Endometrial microvascular endothelial cells (primary cell): ENCODE measurements around the gene ITGA11. TPM values are rescaled to one million over a fixed set of nuclear protein-coding genes. Genes with fewer than 3 reads are reported as not detected.
"Not testable (repeated sequence)": the region's sequence is repeated elsewhere in the genome, so short reads cannot be mapped to it uniquely, and the experiment has no call there.

Experiments used
- in situ Hi-C: cut with HindIII; loops from 2 replicates; pipeline ENCODE4 v1.10.0; 2017; ENCODE audit warnings: low sequenced_read_pairs, low pct_unique_long_range_greater_than_20kb; ENCODE audit errors: inconsistent ontology term
- total RNA-seq: library from RNA; depleted of rRNA; stranded (reverse); fragments of >200 nt; gene quantifications from one replicate; pipeline ENCODE4 v1.2.3, GENCODE V29; 2015; ENCODE audit errors: inconsistent ontology term

The ITGA11 gene
- total RNA-seq, 1 donor from 2014 or later = 0.19 TPM

GRCh38 chr15:68427963-68428362 is 4.0 kb downstream of the ITGA11 start:
- in situ Hi-C loops = no loop called here

DNA sequence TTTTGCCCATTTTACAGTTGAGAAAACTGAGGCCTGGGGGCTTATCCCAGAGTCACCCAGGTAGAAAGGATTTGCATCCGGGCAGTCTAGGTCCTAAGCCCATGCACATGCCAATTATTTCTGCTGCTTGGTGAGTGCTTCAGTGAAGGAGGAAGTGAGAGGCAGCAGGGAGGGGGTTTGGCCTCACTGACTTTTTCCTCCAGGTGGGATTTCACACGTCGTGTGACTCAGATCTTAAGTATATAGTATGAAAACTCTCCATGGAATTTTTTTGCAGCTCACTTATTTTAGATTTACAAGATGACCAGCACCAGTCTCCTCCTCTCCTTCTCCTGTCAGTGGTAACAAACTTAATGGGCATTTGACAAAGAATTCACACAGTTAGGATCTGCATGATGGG is 4.6 kb downstream of the ITGA11 start:
- in situ Hi-C loops = no loop called here

DNA sequence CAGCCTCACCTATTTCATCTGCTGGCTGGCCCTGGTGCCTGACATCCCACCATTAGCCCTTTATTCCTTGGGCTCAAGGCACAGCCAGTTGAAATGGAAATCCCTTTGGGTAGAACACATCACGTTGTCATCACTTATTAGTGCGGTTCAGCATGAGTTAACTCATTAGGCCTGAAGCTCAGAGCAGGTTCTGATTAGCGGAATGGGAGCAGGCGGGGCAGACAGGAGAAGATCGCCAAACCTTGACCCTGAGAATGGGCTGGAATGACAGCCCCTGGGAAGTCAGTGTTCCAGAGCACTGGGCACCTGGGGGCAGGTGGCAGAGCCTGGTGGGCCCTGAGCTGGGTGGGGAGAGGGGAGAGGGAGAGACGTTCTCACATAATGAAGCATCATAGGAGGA is 5.8 kb downstream of the ITGA11 start:
- in situ Hi-C loops = no loop called here

- in situ Hi-C loops = no loop called here
Measured at GRCh38 chr15:68425428-68426060, 6.4 kb downstream of the ITGA11 start.

DNA sequence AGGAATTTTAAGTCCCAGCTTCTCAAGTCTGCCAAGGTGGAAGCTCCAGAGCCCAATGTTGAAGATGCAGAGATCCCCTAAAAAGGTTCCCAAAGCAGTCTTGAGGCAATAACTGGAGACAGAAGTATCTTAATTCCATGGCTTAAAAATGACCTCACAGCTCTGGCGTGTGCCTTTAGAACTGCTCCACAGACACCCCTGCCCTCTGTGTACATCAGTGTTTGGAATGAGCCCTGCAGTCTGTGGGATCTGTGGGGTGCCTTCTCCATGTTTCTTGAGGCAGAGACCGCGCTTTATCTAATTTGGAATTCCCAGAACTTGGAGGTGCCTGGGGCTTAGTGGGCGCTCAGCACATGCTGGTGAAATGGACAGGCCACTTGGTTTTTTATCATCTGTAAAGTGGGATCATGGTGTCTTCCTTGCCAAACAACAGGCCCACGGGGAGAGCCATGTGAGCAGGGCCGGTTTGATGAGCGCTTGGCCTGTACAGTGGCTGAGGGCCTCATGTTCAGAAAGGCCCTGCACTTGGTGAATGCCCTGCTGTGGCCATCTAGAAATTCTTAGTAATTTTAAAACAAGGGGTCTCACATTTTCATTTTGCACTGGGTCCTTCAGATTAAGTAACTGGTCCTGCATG is 7.1 kb downstream of the ITGA11 start:
- in situ Hi-C loops = no loop called here

DNA sequence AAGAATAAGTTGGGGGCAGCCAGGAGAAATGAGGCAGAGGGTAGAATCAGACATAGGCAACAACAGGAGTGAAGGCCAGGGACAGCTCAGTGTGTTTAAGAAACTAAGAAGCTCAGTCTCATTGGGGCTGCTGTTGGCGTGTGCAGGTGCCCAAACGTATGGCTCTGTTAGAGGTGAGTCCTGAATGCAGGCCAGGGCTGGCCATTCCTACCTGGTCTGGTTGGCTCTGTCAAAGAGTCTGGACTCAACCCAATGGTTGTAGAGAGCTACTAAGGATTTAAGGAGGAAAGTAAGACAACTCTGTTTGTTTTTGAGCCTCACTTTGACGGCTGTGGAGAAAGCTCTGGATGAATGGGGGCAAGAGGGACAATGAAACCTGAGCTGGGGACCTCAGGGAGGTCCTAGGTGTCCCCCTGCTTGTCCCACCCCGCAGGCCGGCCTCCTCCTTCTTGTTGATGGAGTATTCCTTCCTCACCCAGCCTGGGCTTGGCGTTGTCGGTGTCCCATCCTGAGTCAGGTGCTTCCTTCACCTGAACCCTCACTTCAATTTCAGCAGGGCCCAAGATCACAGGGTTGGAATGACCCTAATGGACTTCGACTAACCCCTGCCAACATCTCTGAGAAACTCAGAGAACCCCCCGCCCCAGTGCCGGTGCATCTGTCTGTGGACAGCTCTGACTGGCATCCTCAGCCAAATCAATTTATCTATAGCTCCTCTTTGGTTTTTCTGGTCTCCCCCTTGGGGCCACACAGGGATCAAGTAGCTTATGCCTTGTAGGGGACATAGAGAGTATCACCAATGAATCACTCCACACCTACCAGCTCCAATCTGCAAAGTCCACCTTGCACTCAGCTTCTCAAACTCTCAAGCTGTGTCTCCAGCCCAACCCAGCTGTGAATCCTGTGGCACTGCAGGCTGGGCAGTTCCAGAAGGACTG is 8.3 kb downstream of the ITGA11 start:
- in situ Hi-C loops = no loop called here

- in situ Hi-C loops = not testable (repeated sequence)
Measured at GRCh38 chr15:68422403-68423145, 9.4 kb downstream of the ITGA11 start.

DNA sequence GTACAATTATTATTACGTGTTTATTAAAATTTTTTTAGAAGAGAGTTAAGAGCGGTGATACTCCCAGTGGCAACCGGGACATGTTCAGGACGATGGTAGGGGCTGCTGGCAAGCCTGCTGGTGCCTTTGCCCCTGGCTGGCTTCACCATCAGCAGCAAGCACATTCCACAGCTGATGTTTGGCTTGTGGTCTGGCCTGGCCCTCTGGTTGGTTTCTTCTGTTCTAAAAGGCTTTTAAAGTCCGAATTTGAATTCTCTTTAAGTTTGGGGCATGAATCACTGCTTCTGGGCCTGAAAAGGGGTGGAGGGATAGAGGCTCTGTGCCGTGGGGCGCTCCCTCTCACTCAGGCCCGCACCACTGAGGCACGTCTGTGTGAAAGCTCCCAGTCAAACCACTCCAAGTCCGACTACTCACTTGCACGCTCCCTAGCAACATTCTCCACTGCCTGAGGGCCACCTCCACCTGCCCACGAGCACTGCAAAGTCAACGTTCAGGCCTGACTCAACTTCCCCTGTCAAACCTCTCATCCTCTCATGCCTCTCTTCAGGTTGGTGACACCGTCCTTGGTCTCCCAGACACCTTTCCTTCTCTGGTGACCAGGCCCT is 10.1 kb downstream of the ITGA11 start:
- in situ Hi-C loops = no loop called here

DNA sequence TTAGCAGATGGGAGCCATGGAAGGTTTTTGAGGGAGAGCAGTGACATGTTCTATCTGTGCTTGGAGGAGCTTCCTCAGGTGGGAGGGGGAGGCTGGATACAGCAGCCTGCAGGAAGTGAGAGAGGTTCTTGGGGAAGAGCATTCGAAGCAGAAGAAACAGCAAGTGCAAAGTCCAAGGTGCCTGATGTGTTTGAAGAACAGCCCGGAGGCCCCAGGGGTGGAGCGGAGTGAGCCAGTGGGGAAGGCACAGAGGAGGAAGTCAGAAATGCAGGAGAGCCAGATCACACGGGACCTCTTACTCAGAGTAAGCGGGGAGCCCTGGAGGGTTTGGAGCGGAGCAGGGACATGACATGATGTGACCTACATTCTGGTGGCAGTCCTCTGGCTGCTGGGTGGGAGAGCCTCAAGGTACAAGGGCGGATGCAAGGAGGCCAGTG is 10.8 kb downstream of the ITGA11 start:
- in situ Hi-C loops = no loop called here

DNA sequence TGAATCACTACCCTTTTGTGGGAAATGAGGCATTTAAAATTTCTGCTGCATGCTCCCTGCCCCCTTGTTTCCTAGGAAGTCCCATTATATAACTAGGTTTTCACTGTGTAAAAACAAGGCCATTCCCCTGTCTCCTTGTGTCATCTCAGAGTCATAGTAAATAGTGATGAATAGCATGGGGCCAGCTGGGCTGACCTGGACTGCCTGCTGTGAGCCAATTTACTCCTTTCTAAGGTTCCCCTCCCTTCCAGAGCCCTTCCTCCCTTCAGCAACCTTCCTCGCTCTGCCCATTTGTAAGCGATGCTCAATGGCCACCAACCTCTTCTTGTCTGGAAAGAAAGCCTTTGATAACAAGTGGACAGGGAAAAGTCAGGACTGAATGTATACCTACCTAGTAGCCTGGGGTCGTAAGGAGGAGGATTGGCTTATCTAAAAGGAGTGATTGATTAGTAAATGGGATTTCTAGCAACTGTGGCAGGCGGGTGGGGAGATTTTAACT is 11.7 kb downstream of the ITGA11 start:
- in situ Hi-C loops = no loop called here

- in situ Hi-C loops = no loop called here
Measured at GRCh38 chr15:68419301-68420175, 12.4 kb downstream of the ITGA11 start.

GRCh38 chr15:68418611-68419161 is 13.3 kb downstream of the ITGA11 start:
- in situ Hi-C loops = no loop called here

DNA sequence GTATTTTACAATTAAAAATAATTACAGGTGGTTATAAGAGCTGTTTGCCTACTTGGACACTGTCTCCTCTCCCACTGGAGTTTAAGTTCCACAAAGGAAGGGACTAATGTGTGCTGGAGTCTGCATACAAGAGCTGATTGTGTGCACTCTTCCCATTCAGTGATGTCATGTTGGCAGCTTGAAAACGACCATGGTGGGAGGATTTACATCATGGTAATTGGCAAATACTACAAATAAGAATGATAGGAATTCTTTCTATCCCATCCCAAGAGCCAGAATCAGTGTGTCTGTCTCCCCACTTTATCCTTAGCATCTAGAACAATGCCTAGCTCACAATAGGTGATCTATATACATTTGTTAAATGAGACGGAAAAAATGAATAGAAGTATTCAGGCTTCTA is 14.1 kb downstream of the ITGA11 start:
- in situ Hi-C loops = no loop called here

DNA sequence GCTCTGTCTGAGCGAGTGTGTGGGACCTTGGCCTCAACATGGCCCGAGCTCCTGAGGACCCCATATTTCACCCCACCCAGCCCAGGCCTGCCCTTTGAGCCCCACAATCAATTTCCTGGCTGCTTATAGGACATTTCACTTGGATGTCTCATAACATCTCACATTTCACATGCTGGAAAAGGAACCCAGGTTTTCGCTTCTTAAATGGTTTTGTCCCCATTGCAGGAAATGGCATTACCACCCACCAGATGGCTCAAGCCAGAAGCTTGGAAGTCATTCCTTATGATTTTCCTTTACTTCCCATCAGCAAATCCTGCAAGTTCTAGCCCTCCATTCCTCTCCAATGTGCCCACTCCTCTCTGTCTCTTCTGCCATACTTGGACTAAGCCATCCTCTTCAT is 14.9 kb downstream of the ITGA11 start:
- in situ Hi-C loops = no loop called here

DNA sequence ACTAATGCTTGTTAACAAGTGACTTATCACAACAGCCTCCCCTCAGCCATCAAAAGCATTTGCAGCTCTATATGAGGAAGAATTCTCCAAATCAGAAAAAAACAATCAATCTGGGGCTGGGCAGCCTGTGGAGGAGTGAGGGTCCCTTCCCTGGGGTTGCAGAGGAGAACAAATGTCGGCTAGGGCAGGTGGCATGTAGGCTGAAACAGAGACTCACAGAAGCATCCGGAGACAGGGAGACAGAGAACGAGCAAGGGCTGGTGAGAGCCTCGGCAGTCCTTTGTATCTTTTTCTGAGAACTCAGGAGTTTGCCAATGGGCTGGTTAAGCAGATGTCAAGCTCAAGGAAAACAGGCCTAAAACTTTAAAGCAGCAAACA is 15.8 kb downstream of the ITGA11 start:
- in situ Hi-C loops = no loop called here

DNA sequence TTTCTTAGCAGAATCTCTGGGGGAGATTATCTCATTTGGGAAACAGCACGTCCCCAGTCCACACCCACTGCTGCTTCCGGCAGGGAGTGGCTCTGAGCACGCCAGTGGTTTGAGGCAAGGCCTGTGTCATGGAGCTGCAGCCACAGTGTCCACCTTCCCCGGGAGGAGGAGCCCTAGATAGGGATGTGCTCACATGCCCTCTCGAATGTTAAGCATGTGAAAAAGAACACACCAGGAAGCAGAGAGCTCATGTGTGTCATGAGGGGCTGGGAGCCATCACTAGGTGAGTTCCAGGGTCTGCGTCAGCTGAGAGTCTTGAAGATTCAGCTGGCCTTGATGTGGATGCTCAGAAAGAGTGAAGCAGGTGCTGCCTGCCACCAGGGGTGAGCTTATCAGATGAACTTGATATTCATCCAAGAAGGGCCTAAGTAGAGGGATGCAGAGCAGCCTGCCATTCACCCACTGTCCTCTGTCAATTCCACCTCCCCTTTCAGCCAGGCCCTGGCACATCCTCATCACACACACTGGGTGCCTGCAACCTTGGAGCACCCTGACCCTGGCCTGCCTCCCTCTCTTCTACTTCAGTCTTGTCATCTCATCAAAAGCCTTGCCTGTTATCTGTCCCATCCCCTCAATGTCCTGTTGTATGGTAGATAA is 16.3 kb downstream of the ITGA11 start:
- in situ Hi-C loops = no loop called here

DNA sequence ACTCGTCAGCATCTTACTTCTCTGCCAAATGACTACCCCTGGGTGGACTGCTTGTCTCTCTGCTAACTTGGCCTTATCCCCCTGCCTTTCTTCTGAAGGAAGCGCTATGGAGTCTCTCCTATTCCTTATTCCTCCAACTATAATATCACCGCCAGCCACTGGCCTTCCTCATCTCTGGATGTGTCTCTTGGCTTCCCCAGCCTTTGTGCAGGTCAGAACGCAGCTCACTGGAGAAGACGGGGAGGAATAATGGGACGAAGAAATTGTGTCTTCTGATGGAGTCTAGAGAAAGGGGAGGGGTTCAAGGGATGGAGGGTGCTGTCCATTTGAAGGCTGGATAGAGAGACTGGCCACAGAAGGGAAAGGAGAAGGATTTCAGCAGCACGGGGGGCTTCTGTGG is 16.9 kb downstream of the ITGA11 start:
- in situ Hi-C loops = no loop called here
